ENCODE measurements around the gene NUDT9. TPM values are rescaled to one million over a fixed set of nuclear protein-coding genes. Genes with fewer than 3 reads are reported as not detected.
"Not testable (repeated sequence)": the region's sequence is repeated elsewhere in the genome, so short reads cannot be mapped to it uniquely, and the experiment has no call there.

The NUDT9 gene
- total RNA-seq, 1 experiment from 2014 or later = 11.3 TPM

DNA sequence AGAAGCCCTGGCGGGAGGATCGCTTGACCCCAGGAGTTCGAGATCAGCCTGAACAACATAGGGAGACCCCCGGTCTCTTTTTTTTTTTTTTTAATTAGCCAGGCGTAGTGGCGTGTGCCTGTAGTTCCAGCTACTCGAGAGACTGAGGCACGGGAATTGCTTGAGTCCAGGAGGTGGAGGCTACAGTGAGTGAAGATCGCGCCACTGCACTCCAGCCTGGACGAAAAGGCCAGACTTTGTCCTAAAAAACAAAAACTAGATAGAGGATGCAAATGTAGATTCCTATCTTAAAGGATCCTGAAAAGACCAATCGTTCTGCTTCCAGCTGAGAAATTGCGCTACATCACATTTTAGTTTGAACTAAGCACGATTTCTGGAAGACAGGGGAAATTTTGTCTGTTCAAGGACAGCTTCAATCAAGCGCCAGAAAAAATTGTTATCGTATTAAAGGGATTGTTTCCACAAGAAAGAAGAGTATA is 30.8 kb upstream of the NUDT9 start:
- Histone ChIP-seq H3K4me1 (ENCODE audit: insufficient read depth, low read length, poor library complexity, severe bottlenecking) (no peaks in the 10 kb centered on the region), H3K27me3 (replicated peaks; ENCODE audit: insufficient read depth, low read depth, low read length, poor library complexity) (no peaks in the 10 kb centered on the region), H3K4me3 (ENCODE audit: low read depth, low read length, poor library complexity, severe bottlenecking) (peak overlapping the region; percentile 58), H3K27ac (ENCODE audit: low read depth, low read length, poor library complexity, severe bottlenecking) (peak overlapping the region; percentile 67), H3K9me3 (ENCODE audit: low read depth, low read length, poor library complexity, severe bottlenecking) (no peaks in the 10 kb centered on the region), H3K36me3 (ENCODE audit: insufficient read depth, low read length, poor library complexity, severe bottlenecking) (no peaks in the 10 kb centered on the region)
- POLR2A ChIA-PET (ENCODE audit: low non-redundant PET) = no interaction called here
- TF ChIP-seq EZH2 (IDR thresholded peaks at IDR 0.05; ENCODE audit: borderline replicate concordance, low read depth, low read length, poor library complexity, severe bottlenecking) (no peak), CTCF (conservative IDR thresholded peaks at IDR 0.05; ENCODE audit: low read depth, low read length) (no peak)
- CTCF ChIA-PET = no interaction called here
- DNase-seq (ENCODE audit: low spot score) = no peak
- no TSS peak for BruUV-seq (replicated peaks)
- intact Hi-C loops (cut with micrococcal nuclease; ENCODE audit: unreplicated experiment) = no loop called here

DNA sequence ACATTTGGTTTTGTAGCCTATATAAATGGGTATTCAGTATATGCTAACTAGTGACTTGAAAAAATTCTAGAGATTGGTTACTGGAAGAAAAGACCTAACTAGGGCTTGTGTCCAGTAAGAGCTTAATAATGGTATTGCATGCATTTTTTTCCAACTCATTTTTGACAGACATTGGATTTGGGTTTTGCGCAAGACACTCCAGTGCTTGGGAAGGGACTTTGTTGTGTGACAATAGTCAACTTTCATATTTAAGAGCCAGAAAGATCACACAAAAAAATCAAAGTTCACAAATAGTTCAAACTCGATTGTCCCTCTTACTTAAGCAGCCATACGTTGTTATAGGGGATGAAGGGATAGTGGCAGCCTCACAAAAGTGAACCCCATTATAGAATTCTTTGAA is 30.2 kb upstream of the NUDT9 start:
- intact Hi-C loops (cut with micrococcal nuclease; ENCODE audit: unreplicated experiment) = no loop called here
- CTCF ChIA-PET = no interaction called here
- H3K36me3 ChIP-seq (ENCODE audit: insufficient read depth, low read length, poor library complexity, severe bottlenecking) = no peaks in the 10 kb centered on the region
- H3K27ac ChIP-seq (ENCODE audit: low read depth, low read length, poor library complexity, severe bottlenecking) = no peak overlapping the region
- TF ChIP-seq EZH2 (IDR thresholded peaks at IDR 0.05; ENCODE audit: borderline replicate concordance, low read depth, low read length, poor library complexity, severe bottlenecking) (no peak), CTCF (conservative IDR thresholded peaks at IDR 0.05; ENCODE audit: low read depth, low read length) (no peak)
- H3K4me3 ChIP-seq (ENCODE audit: low read depth, low read length, poor library complexity, severe bottlenecking) = no peak overlapping the region
- no TSS peak for BruUV-seq (replicated peaks)
- POLR2A ChIA-PET (ENCODE audit: low non-redundant PET) = no interaction called here
- H3K4me1 ChIP-seq (ENCODE audit: insufficient read depth, low read length, poor library complexity, severe bottlenecking) = no peaks in the 10 kb centered on the region
- H3K27me3 ChIP-seq (replicated peaks; ENCODE audit: insufficient read depth, low read depth, low read length, poor library complexity) = no peaks in the 10 kb centered on the region
- no peaks in the 10 kb centered on the region for H3K9me3 ChIP-seq (ENCODE audit: low read depth, low read length, poor library complexity, severe bottlenecking)
- no peak for DNase-seq (ENCODE audit: low spot score)

DNA sequence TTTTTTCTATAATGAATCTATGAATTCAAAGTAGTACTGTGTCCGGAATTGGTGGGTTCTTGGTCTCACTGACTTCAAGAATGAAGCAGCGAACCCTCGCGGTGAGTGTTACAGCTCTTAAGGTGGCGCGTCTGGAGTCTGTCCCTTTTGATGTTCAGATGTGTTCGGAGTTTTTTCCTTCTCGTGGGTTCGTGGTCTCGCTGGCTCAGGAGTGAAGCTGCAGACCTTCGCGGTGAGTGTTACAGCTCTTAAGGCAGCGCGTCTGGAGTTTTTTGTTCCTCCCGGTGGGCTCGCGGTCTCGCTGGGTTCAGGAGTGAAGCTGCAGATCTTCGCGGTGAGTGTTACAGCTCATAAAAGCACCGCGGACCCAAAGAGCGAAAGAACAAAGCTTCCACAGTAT is 27.3 kb upstream of the NUDT9 start:
- H3K27me3 ChIP-seq (replicated peaks; ENCODE audit: insufficient read depth, low read depth, low read length, poor library complexity); H3K9me3 ChIP-seq (ENCODE audit: low read depth, low read length, poor library complexity, severe bottlenecking); H3K4me1 ChIP-seq (ENCODE audit: insufficient read depth, low read length, poor library complexity, severe bottlenecking); BruUV-seq (replicated peaks); DNase-seq (ENCODE audit: low spot score); intact Hi-C loops (cut with micrococcal nuclease; ENCODE audit: unreplicated experiment); CTCF ChIA-PET; POLR2A ChIA-PET (ENCODE audit: low non-redundant PET); H3K36me3 ChIP-seq (ENCODE audit: insufficient read depth, low read length, poor library complexity, severe bottlenecking); H3K4me3 ChIP-seq (ENCODE audit: low read depth, low read length, poor library complexity, severe bottlenecking); H3K27ac ChIP-seq (ENCODE audit: low read depth, low read length, poor library complexity, severe bottlenecking): not testable (repeated sequence)

- CTCF ChIA-PET; DNase-seq (ENCODE audit: low spot score); POLR2A ChIA-PET (ENCODE audit: low non-redundant PET); BruUV-seq (replicated peaks); H3K27ac ChIP-seq (ENCODE audit: low read depth, low read length, poor library complexity, severe bottlenecking); H3K27me3 ChIP-seq (replicated peaks; ENCODE audit: insufficient read depth, low read depth, low read length, poor library complexity); H3K4me3 ChIP-seq (ENCODE audit: low read depth, low read length, poor library complexity, severe bottlenecking); intact Hi-C loops (cut with micrococcal nuclease; ENCODE audit: unreplicated experiment); H3K36me3 ChIP-seq (ENCODE audit: insufficient read depth, low read length, poor library complexity, severe bottlenecking); H3K4me1 ChIP-seq (ENCODE audit: insufficient read depth, low read length, poor library complexity, severe bottlenecking); H3K9me3 ChIP-seq (ENCODE audit: low read depth, low read length, poor library complexity, severe bottlenecking): not testable (repeated sequence)
These were observed 26.5 kb upstream of the NUDT9 start for GRCh38 chr4:87395851-87396250.
